ENCODE results near the gene CCL19. TPM values are rescaled to one million over a fixed set of nuclear protein-coding genes. Genes with fewer than 3 reads are reported as not detected.

The CCL19 gene
- total and polyA plus RNA-seq, 2 experiments from 2014 or later, result not detected

GRCh38 chr9:34647651-34648050, 43.4 kb downstream of the CCL19 start:
- no peaks in the 10 kb centered on the region for H3K27me3 ChIP-seq
- H3K9me3 ChIP-seq (ENCODE audit: low read depth), result no peaks in the 10 kb centered on the region
- no peak for DNase-seq (ENCODE audit: low read depth in 1 of 2, low spot score in 1 of 2)
- H3K4me1 ChIP-seq (ENCODE audit: low read depth), result peaks cover 25% of the 10 kb centered on the region
- peaks cover 18% of the 10 kb centered on the region for H3K36me3 ChIP-seq
- peak overlapping the region; percentile 61 for H3K4me3 ChIP-seq
- peak overlapping the region; percentile 95 for H3K27ac ChIP-seq
- no peak for TF ChIP-seq CTCF (IDR thresholded peaks at IDR 0.05; ENCODE audit: low read depth, low read length)

DNA sequence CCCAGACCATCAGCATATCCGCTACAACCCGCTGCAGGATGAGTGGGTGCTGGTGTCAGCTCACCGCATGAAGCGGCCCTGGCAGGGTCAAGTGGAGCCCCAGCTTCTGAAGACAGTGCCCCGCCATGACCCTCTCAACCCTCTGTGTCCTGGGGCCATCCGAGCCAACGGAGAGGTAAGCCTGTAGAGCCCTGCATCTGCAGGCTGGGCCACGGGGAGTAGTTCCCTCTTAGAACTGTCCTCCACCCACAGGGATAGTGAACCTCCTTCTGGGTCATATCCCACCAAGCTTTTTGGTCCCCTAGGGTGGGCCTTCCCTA, 44.0 kb downstream of the CCL19 start:
- Histone ChIP-seq H3K27me3 (no peaks in the 10 kb centered on the region), H3K4me1 (ENCODE audit: low read depth) (peaks cover 21% of the 10 kb centered on the region), H3K36me3 (peaks cover 18% of the 10 kb centered on the region), H3K4me3 (peak overlapping the region; percentile 61), H3K9me3 (ENCODE audit: low read depth) (no peaks in the 10 kb centered on the region), H3K27ac (peak overlapping the region; percentile 95)
- DNase-seq (ENCODE audit: low read depth in 1 of 2, low spot score in 1 of 2), result no peak
- TF ChIP-seq CTCF (IDR thresholded peaks at IDR 0.05; ENCODE audit: low read depth, low read length), result no peak

DNA sequence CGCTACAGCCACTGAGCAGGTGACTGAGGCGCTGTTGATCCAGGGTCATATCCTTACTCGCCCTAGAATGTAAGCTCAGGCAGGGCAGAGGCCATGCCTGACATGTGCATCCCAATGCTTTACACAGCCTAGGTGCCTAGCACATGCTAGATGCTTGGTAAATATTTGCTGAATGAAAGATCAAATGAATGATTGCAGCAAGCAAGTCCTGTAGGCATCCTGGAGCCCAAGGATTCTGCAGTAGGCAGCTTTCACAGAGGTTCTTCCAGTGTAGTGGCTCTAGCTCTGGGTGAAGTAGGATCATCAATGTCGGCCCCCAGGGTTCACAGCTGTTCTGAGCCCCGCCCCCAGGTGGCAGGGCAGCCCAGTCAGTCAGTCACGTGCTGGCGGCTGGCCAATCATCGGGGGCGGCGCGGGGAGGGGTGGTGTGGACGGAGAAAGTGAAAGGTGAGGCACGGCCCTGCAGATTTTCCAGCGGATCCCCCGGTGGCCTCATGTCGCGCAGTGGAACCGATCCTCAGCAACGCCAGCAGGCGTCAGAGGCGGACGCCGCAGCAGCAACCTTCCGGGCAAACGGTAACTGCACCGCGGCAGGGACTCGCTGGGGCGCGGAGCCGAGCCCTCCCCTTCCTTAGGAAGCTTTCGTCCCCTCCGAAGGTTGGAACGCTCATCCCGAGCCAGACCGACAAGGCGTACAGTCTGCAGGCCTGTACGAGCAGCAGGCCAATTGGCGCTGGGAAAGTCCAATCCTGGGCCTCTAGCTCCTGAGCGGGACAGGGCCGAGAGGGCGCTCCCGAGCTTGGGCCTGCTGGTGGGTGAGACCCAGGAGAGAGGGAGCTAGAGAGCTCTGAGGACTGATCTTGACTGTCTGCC, 44.6 kb downstream of the CCL19 start, which contains the start of gene GALT:
TSS of gene GALT (plus strand) at position 465 of the 873 bp plus-strand sequence. CDS start at position 495, 30 bp downstream.
- Histone ChIP-seq H3K4me3 (peak within 1 kb of the TSS; percentile 61), H3K36me3 (peaks cover 18% of the 10 kb centered on the region), H3K4me1 (ENCODE audit: low read depth) (peaks cover 18% of the 10 kb centered on the region), H3K27ac (peak within 1 kb of the TSS; percentile 95), H3K9me3 (ENCODE audit: low read depth) (no peaks in the 10 kb centered on the region), H3K27me3 (no peaks in the 10 kb centered on the region)
- DNase-seq (ENCODE audit: low read depth in 1 of 2, low spot score in 1 of 2), result peak; percentile 88 to 94
- TF ChIP-seq CTCF (IDR thresholded peaks at IDR 0.05; ENCODE audit: low read depth, low read length), result peak; percentile 60

DNA sequence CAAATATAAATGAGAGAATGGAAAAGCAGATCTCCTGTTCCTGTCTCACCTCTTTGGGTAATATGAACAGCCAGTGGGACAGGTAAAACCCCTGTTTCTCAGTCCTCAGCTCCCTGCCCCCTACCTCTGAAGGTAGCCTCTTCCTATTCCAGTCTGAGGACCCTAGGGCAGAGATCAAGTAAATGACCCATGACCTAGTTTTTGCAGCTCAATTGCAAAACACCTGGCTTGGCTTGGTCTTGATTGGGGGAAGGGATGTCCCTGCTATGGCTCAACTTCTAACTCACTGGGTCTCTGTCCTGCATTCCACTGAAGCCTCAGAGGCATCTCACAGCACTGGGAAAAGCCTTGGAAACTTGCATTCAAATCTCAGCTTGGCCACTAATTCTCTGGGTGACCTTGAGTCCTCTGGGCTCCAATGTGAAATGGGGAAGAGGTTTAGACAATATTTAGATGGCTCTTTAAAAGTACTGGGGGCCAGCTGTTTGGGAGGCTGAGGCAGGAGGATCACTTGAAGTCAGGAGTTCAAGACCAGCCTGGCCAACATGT, 46.2 kb downstream of the CCL19 start:
- Histone ChIP-seq H3K27me3 (no peaks in the 10 kb centered on the region), H3K4me1 (ENCODE audit: low read depth) (peaks cover 15% of the 10 kb centered on the region), H3K36me3 (peaks cover 12% of the 10 kb centered on the region), H3K27ac (no peak overlapping the region), H3K9me3 (ENCODE audit: low read depth) (no peaks in the 10 kb centered on the region), H3K4me3 (no peak overlapping the region)
- TF ChIP-seq CTCF (IDR thresholded peaks at IDR 0.05; ENCODE audit: low read depth, low read length), result no peak
- peak in 1 of 2 donors; percentile 14 for DNase-seq (ENCODE audit: low read depth in 1 of 2, low spot score in 1 of 2)

DNA sequence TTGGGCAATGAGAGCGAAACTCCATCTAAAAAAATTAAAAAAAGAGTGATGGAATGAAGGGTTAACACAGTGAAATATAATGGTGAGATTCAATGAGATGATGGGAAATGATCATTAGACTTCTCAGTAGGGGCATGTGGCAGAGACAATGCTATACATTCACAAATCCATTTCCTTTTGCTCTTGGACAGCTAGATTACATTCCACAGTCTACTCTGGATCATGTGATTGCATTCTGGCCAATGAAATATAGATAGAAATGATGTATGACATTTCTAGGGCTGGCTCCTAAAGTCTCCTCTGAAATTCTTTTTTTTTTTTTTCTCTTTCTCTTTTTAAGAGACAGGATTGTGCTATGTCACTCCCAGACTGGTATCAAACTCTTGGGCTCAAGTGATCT, 48.4 kb downstream of the CCL19 start:
- TF ChIP-seq CTCF (IDR thresholded peaks at IDR 0.05; ENCODE audit: low read depth, low read length), result no peak
- H3K36me3 ChIP-seq, result no peaks in the 10 kb centered on the region

More for the DNA sequence above, 48.4 kb downstream of the CCL19 start:
- H3K4me1 ChIP-seq (ENCODE audit: low read depth), result peaks cover 14% of the 10 kb centered on the region
- DNase-seq (ENCODE audit: low read depth in 1 of 2, low spot score in 1 of 2), result peak in 1 of 2 donors; percentile 19
- H3K4me3 ChIP-seq, result no peak overlapping the region
- no peaks in the 10 kb centered on the region for H3K9me3 ChIP-seq (ENCODE audit: low read depth)
- H3K27ac ChIP-seq, result no peak overlapping the region
- H3K27me3 ChIP-seq, result no peaks in the 10 kb centered on the region

Other genes starting within 250 kb of the CCL19 start
- 16.0 and 21.1 TPM in 2 replicates for gene FAM219A, start 232.7 kb downstream of the CCL19 start, total RNA-seq
- 13.8 and 15.0 TPM in 2 replicates for gene FAM219A, start 232.7 kb downstream of the CCL19 start, polyA plus RNA-seq
- 0.95 and 1.6 TPM in 2 replicates for gene DNAI1, start 232.5 kb downstream of the CCL19 start, total RNA-seq
- gene DNAI1, start 232.5 kb downstream of the CCL19 start, polyA plus RNA-seq, result 1.7 and 2.2 TPM in 2 replicates
- 3.9 and 7.6 TPM in 2 replicates for gene ENHO, start 168.3 kb downstream of the CCL19 start, total RNA-seq
- gene ENHO, start 168.3 kb downstream of the CCL19 start, polyA plus RNA-seq, result 8.7 and 13.1 TPM in 2 replicates
- 23.1 and 29.8 TPM in 2 replicates for gene CNTFR, start 101.6 kb downstream of the CCL19 start, total RNA-seq
- 15.5 and 22.4 TPM in 2 replicates for gene CNTFR, start 101.6 kb downstream of the CCL19 start, polyA plus RNA-seq
- gene RPP25L, start 79.2 kb downstream of the CCL19 start, total RNA-seq, result 68.4 and 71.6 TPM in 2 replicates
- gene RPP25L, start 79.2 kb downstream of the CCL19 start, polyA plus RNA-seq, result 84.3 and 89.4 TPM in 2 replicates
- 79.8 and 82.7 TPM in 2 replicates for gene DCTN3, start 70.8 kb downstream of the CCL19 start, total RNA-seq
- gene DCTN3, start 70.8 kb downstream of the CCL19 start, polyA plus RNA-seq, result 172 and 180 TPM in 2 replicates
- 0.27 and 1.7 TPM in 2 replicates for gene ARID3C, start 62.2 kb downstream of the CCL19 start, total RNA-seq
- 1.4 TPM in 1 of 2 replicates, not detected in the other for gene ARID3C, start 62.2 kb downstream of the CCL19 start, polyA plus RNA-seq
- 106 and 125 TPM in 2 replicates for gene SIGMAR1, start 53.5 kb downstream of the CCL19 start, total RNA-seq
- 137 and 144 TPM in 2 replicates for gene SIGMAR1, start 53.5 kb downstream of the CCL19 start, polyA plus RNA-seq
- 82.2 and 121 TPM in 2 replicates for gene GALT, start 44.6 kb downstream of the CCL19 start, total RNA-seq
- gene GALT, start 44.6 kb downstream of the CCL19 start, polyA plus RNA-seq, result 148 and 174 TPM in 2 replicates
- gene IL11RA, start 39.1 kb downstream of the CCL19 start, total RNA-seq, result 64.6 and 98.7 TPM in 2 replicates
- 88.2 and 120 TPM in 2 replicates for gene IL11RA, start 39.1 kb downstream of the CCL19 start, polyA plus RNA-seq
- gene CCL27, start 28.6 kb downstream of the CCL19 start, total RNA-seq, result 0.77 and 2.0 TPM in 2 replicates
- gene CCL27, start 28.6 kb downstream of the CCL19 start, polyA plus RNA-seq, result 1.1 and 1.3 TPM in 2 replicates
- 3.6 and 8.2 TPM in 2 replicates for gene CCL21, start 18.9 kb upstream of the CCL19 start, total RNA-seq
- gene CCL21, start 18.9 kb upstream of the CCL19 start, polyA plus RNA-seq, result 2.2 and 8.0 TPM in 2 replicates

Data from cardiac muscle cell (in vitro differentiated cells and primary cell).